ENCODE results near the gene NKG7.

- TF ChIP-seq CTCF (IDR thresholded peaks at IDR 0.05) (no peak), POLR2AphosphoS5 (IDR thresholded peaks at IDR 0.05) (no peak), POLR2A (IDR thresholded peaks at IDR 0.05) (no peak), EP300 (IDR thresholded peaks at IDR 0.05) (no peak)
These were observed 319 bp downstream of the NKG7 start for GRCh38 chr19:51372021-51372648.
